ENCODE measurements around the gene ALCAM.
A peak's percentile ranks its signal among the peaks of the same experiment; 100 is the strongest.

ALCAM gene

GRCh38 chr3:105366326-105367062, at the start of gene ALCAM:
Gene ALCAM (plus strand): TSS chr3:105366909.
- peak within 1 kb of the TSS; percentile 27; the same call in 1 of the 2 replicates for H3K27ac ChIP-seq (ENCODE audit: low read depth, low read length)
- H3K36me3 ChIP-seq (ENCODE audit: control insufficient read depth, insufficient read depth, low read length): no peaks in the 10 kb centered on the region
- H3K4me3 ChIP-seq (ENCODE audit: low read depth, low read length): peak within 1 kb of the TSS; percentile 98
- peaks cover 19% of the 10 kb centered on the region for H3K4me1 ChIP-seq (ENCODE audit: control insufficient read depth, insufficient read depth, low read length)
- no peaks in the 10 kb centered on the region for H3K9me3 ChIP-seq (ENCODE audit: control insufficient read depth, insufficient read depth, low read depth, low read length)
- H3K9ac ChIP-seq (ENCODE audit: low read length): peak within 1 kb of the TSS; percentile 83
- H3K27me3 ChIP-seq (ENCODE audit: control insufficient read depth, insufficient read depth, low read length): peaks cover 29% of the 10 kb centered on the region

GRCh38 chr3:105317841-105318240, 48.9 kb upstream of the ALCAM start:
- no peaks in the 10 kb centered on the region for H3K27me3 ChIP-seq (ENCODE audit: control insufficient read depth, insufficient read depth, low read length)
- no peaks in the 10 kb centered on the region for H3K36me3 ChIP-seq (ENCODE audit: control insufficient read depth, insufficient read depth, low read length)
- no peak overlapping the region for H3K9ac ChIP-seq (ENCODE audit: low read length)
- H3K9me3 ChIP-seq (ENCODE audit: control insufficient read depth, insufficient read depth, low read depth, low read length): no peaks in the 10 kb centered on the region
- H3K4me3 ChIP-seq (ENCODE audit: low read depth, low read length): no peak overlapping the region
- H3K4me1 ChIP-seq (ENCODE audit: control insufficient read depth, insufficient read depth, low read length): no peaks in the 10 kb centered on the region
- H3K27ac ChIP-seq (ENCODE audit: low read depth, low read length): no peak overlapping the region

GRCh38 chr3:105322570-105323273, 44.0 kb upstream of the ALCAM start:
- H3K9me3 ChIP-seq (ENCODE audit: control insufficient read depth, insufficient read depth, low read depth, low read length): no peaks in the 10 kb centered on the region
- no peaks in the 10 kb centered on the region for H3K4me1 ChIP-seq (ENCODE audit: control insufficient read depth, insufficient read depth, low read length)
- H3K36me3 ChIP-seq (ENCODE audit: control insufficient read depth, insufficient read depth, low read length): no peaks in the 10 kb centered on the region
- H3K9ac ChIP-seq (ENCODE audit: low read length): no peak overlapping the region
- no peak overlapping the region for H3K4me3 ChIP-seq (ENCODE audit: low read depth, low read length)
- H3K27me3 ChIP-seq (ENCODE audit: control insufficient read depth, insufficient read depth, low read length): no peaks in the 10 kb centered on the region
- no peak overlapping the region for H3K27ac ChIP-seq (ENCODE audit: low read depth, low read length)

GRCh38 chr3:105323274-105323599, 43.5 kb upstream of the ALCAM start:
- Histone ChIP-seq H3K27me3 (ENCODE audit: control insufficient read depth, insufficient read depth, low read length) (no peaks in the 10 kb centered on the region), H3K4me1 (ENCODE audit: control insufficient read depth, insufficient read depth, low read length) (no peaks in the 10 kb centered on the region), H3K9me3 (ENCODE audit: control insufficient read depth, insufficient read depth, low read depth, low read length) (no peaks in the 10 kb centered on the region), H3K36me3 (ENCODE audit: control insufficient read depth, insufficient read depth, low read length) (no peaks in the 10 kb centered on the region), H3K9ac (ENCODE audit: low read length) (no peak overlapping the region), H3K4me3 (ENCODE audit: low read depth, low read length) (no peak overlapping the region), H3K27ac (ENCODE audit: low read depth, low read length) (no peak overlapping the region)

- H3K27me3 ChIP-seq (ENCODE audit: control insufficient read depth, insufficient read depth, low read length): no peaks in the 10 kb centered on the region
- no peak overlapping the region for H3K27ac ChIP-seq (ENCODE audit: low read depth, low read length)
- H3K36me3 ChIP-seq (ENCODE audit: control insufficient read depth, insufficient read depth, low read length): no peaks in the 10 kb centered on the region
- H3K4me3 ChIP-seq (ENCODE audit: low read depth, low read length): no peak overlapping the region
- no peak overlapping the region for H3K9ac ChIP-seq (ENCODE audit: low read length)
- no peaks in the 10 kb centered on the region for H3K9me3 ChIP-seq (ENCODE audit: control insufficient read depth, insufficient read depth, low read depth, low read length)
- no peaks in the 10 kb centered on the region for H3K4me1 ChIP-seq (ENCODE audit: control insufficient read depth, insufficient read depth, low read length)
These were observed 41.8 kb upstream of the ALCAM start for GRCh38 chr3:105324951-105325350.

- Histone ChIP-seq H3K4me3 (ENCODE audit: low read depth, low read length) (no peak overlapping the region), H3K4me1 (ENCODE audit: control insufficient read depth, insufficient read depth, low read length) (no peaks in the 10 kb centered on the region), H3K9ac (ENCODE audit: low read length) (no peak overlapping the region), H3K27ac (ENCODE audit: low read depth, low read length) (no peak overlapping the region), H3K36me3 (ENCODE audit: control insufficient read depth, insufficient read depth, low read length) (no peaks in the 10 kb centered on the region), H3K27me3 (ENCODE audit: control insufficient read depth, insufficient read depth, low read length) (no peaks in the 10 kb centered on the region), H3K9me3 (ENCODE audit: control insufficient read depth, insufficient read depth, low read depth, low read length) (peaks cover 3% of the 10 kb centered on the region; the same call in 1 of the 2 replicates)
These were observed 38.9 kb upstream of the ALCAM start for GRCh38 chr3:105327662-105328337.

GRCh38 chr3:105328338-105328730, 38.4 kb upstream of the ALCAM start:
- no peak overlapping the region for H3K4me3 ChIP-seq (ENCODE audit: low read depth, low read length)
- no peaks in the 10 kb centered on the region for H3K36me3 ChIP-seq (ENCODE audit: control insufficient read depth, insufficient read depth, low read length)
- H3K9ac ChIP-seq (ENCODE audit: low read length): no peak overlapping the region
- no peaks in the 10 kb centered on the region for H3K27me3 ChIP-seq (ENCODE audit: control insufficient read depth, insufficient read depth, low read length)
- peaks cover 8% of the 10 kb centered on the region; the same call in 1 of the 2 replicates for H3K9me3 ChIP-seq (ENCODE audit: control insufficient read depth, insufficient read depth, low read depth, low read length)
- H3K4me1 ChIP-seq (ENCODE audit: control insufficient read depth, insufficient read depth, low read length): no peaks in the 10 kb centered on the region
- no peak overlapping the region for H3K27ac ChIP-seq (ENCODE audit: low read depth, low read length)

GRCh38 chr3:105332961-105333360, 33.7 kb upstream of the ALCAM start:
- Histone ChIP-seq H3K9me3 (ENCODE audit: control insufficient read depth, insufficient read depth, low read depth, low read length) (peaks cover 11% of the 10 kb centered on the region; the same call in 1 of the 2 replicates), H3K9ac (ENCODE audit: low read length) (no peak overlapping the region), H3K27me3 (ENCODE audit: control insufficient read depth, insufficient read depth, low read length) (no peaks in the 10 kb centered on the region), H3K4me1 (ENCODE audit: control insufficient read depth, insufficient read depth, low read length) (peaks cover 5% of the 10 kb centered on the region; the same call in 1 of the 2 replicates), H3K4me3 (ENCODE audit: low read depth, low read length) (no peak overlapping the region), H3K27ac (ENCODE audit: low read depth, low read length) (no peak overlapping the region), H3K36me3 (ENCODE audit: control insufficient read depth, insufficient read depth, low read length) (no peaks in the 10 kb centered on the region)

GRCh38 chr3:105334138-105334882, 32.4 kb upstream of the ALCAM start:
- no peaks in the 10 kb centered on the region for H3K36me3 ChIP-seq (ENCODE audit: control insufficient read depth, insufficient read depth, low read length)
- no peak overlapping the region for H3K27ac ChIP-seq (ENCODE audit: low read depth, low read length)
- peaks cover 5% of the 10 kb centered on the region; the same call in 1 of the 2 replicates for H3K4me1 ChIP-seq (ENCODE audit: control insufficient read depth, insufficient read depth, low read length)
- no peak overlapping the region for H3K4me3 ChIP-seq (ENCODE audit: low read depth, low read length)
- no peak overlapping the region for H3K9ac ChIP-seq (ENCODE audit: low read length)
- H3K9me3 ChIP-seq (ENCODE audit: control insufficient read depth, insufficient read depth, low read depth, low read length): peaks cover 11% of the 10 kb centered on the region; the same call in 1 of the 2 replicates
- no peaks in the 10 kb centered on the region for H3K27me3 ChIP-seq (ENCODE audit: control insufficient read depth, insufficient read depth, low read length)

GRCh38 chr3:105339946-105340345, 26.8 kb upstream of the ALCAM start:
- no peaks in the 10 kb centered on the region for H3K9me3 ChIP-seq (ENCODE audit: control insufficient read depth, insufficient read depth, low read depth, low read length)
- no peaks in the 10 kb centered on the region for H3K36me3 ChIP-seq (ENCODE audit: control insufficient read depth, insufficient read depth, low read length)
- H3K27ac ChIP-seq (ENCODE audit: low read depth, low read length): no peak overlapping the region
- no peak overlapping the region for H3K4me3 ChIP-seq (ENCODE audit: low read depth, low read length)
- no peaks in the 10 kb centered on the region for H3K27me3 ChIP-seq (ENCODE audit: control insufficient read depth, insufficient read depth, low read length)
- no peak overlapping the region for H3K9ac ChIP-seq (ENCODE audit: low read length)
- no peaks in the 10 kb centered on the region for H3K4me1 ChIP-seq (ENCODE audit: control insufficient read depth, insufficient read depth, low read length)
